Sigmoid colon (tissue), 4 donors: Measurements from ENCODE around the gene TMEM182.

Experiments used
- CTCF ChIP-seq, 4 experiments: fragments of 450-650 bp in 3 of 4; fragments of 200-600 bp in 1 of 4; IDR thresholded peaks; one replicate each; pipeline ENCODE4 v1.5.1; 2016 to 2019; ENCODE audit warnings: antibody characterized with exemption in 4 of 4, mild to moderate bottlenecking in 3 of 4, moderate library complexity in 2 of 4
- EP300 ChIP-seq, 4 donors: sonication (generic); formaldehyde crosslinking; IDR thresholded peaks; one replicate each; pipeline ENCODE4 v1.6.1; 2017; ENCODE audit warnings: antibody characterized with exemption in 4 of 4

GRCh38 chr2:102780467-102780866 is 18.6 kb downstream of the TMEM182 start:
- TF ChIP-seq CTCF (IDR thresholded peaks at IDR 0.05): no peak
- TF ChIP-seq EP300 (IDR thresholded peaks at IDR 0.05): no peak
